Erythroblast (primary cell): ENCODE data around the gene IGF2BP3.

Experiments used
- GATA1 ChIP-seq: IDR thresholded peaks from 2 replicates; pipeline ENCODE4 v1.6.1; 2011; ENCODE audit warnings: low read depth, mild to moderate bottlenecking, control low read depth, low read length, moderate library complexity
- POLR2A ChIP-seq: IDR thresholded peaks from 2 replicates; pipeline ENCODE4 v1.6.1; 2011; ENCODE audit warnings: mild to moderate bottlenecking, low read length

DNA sequence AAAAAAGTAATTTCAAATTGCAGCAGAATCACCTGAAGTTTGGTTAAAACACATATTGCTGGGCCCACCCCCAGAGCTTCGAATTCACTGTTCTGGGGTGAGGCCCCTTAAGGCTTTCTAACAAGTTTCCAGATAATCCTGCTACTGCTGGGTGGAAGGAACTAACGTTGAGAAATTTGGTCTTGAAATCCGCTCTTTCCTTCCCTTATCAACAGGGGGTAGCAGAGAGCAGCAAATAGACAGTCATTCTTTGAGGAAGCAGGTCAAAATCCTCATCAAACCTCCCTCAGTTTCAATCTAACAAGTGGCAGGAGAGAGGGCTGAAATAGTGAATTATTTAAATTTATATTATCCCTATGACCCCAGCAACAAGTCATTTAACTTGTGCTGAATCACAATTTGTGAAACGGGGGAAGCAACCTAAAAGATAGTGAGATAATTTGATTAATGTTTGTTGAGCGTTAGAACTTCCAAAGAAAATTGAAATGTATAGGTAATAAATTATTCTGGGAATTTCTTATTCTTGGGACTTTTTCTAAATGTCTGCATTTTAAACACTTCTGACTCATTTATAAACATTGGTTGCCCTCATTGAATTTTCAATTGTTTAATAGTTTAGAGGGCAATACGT is 192.8 kb downstream of the IGF2BP3 start:
- TF ChIP-seq POLR2A (no peak), GATA1 (no peak)
